HG02623 (cell line): ENCODE measurements around the gene KCNMA1.

Experiments
- ATAC-seq: cut with Tn5 transposase; IDR thresholded peaks from one replicate; pipeline ENCODE4 v1.9.1; 2021; ENCODE audit warnings: moderate library complexity; ENCODE audit not compliant: unreplicated experiment

KCNMA1 gene

GRCh38 chr10:77494327-77494726, 143.3 kb downstream of the KCNMA1 start:
- ATAC-seq, result no peak

- no peak for ATAC-seq
Measured at GRCh38 chr10:77493851-77494261, 143.8 kb downstream of the KCNMA1 start.

GRCh38 chr10:77493239-77493806, 144.3 kb downstream of the KCNMA1 start:
- ATAC-seq, result no peak

- no peak for ATAC-seq
Measured at GRCh38 chr10:77492368-77492994, 145.1 kb downstream of the KCNMA1 start.

- ATAC-seq, result no peak
Measured at GRCh38 chr10:77490534-77491314, 146.9 kb downstream of the KCNMA1 start.

GRCh38 chr10:77486517-77486916, 151.1 kb downstream of the KCNMA1 start:
- ATAC-seq, result no peak

GRCh38 chr10:77485847-77486246, 151.8 kb downstream of the KCNMA1 start:
- no peak for ATAC-seq

GRCh38 chr10:77482072-77482471, 155.5 kb downstream of the KCNMA1 start:
- no peak for ATAC-seq

- ATAC-seq, result no peak
Measured at GRCh38 chr10:77479586-77479985, 158.0 kb downstream of the KCNMA1 start.

- no peak for ATAC-seq
Measured at GRCh38 chr10:77478962-77479359, 158.6 kb downstream of the KCNMA1 start.

GRCh38 chr10:77478247-77478961, 159.2 kb downstream of the KCNMA1 start:
- ATAC-seq, result no peak

- no peak for ATAC-seq
Measured at GRCh38 chr10:77475522-77475921, 162.1 kb downstream of the KCNMA1 start.

- no peak for ATAC-seq
Measured at GRCh38 chr10:77474939-77475338, 162.7 kb downstream of the KCNMA1 start.

- ATAC-seq, result no peak
Measured at GRCh38 chr10:77474386-77474785, 163.2 kb downstream of the KCNMA1 start.

GRCh38 chr10:77472146-77472545, 165.5 kb downstream of the KCNMA1 start:
- ATAC-seq, result no peak

GRCh38 chr10:77471069-77471536, 166.5 kb downstream of the KCNMA1 start:
- no peak for ATAC-seq

- no peak for ATAC-seq
Measured at GRCh38 chr10:77467422-77467963, 170.1 kb downstream of the KCNMA1 start.

- no peak for ATAC-seq
Measured at GRCh38 chr10:77463967-77464745, 173.5 kb downstream of the KCNMA1 start.

GRCh38 chr10:77463499-77463898, 174.1 kb downstream of the KCNMA1 start:
- no peak for ATAC-seq

- no peak for ATAC-seq
Measured at GRCh38 chr10:77461636-77462296, 175.8 kb downstream of the KCNMA1 start.
